HepG2 (cell line): ENCODE data around the gene OSGIN1. TPM values are rescaled to one million over a fixed set of nuclear protein-coding genes. Genes with fewer than 3 reads are reported as not detected.

Experiments
- KDM5A ChIP-seq: fragments of 200-600 bp; sonication (generic); IDR thresholded peaks from 2 replicates; pipeline ENCODE4 v1.7.0; 2018; ENCODE audit warnings: antibody characterized with exemption, mild to moderate bottlenecking, low read length, borderline replicate concordance
- SIN3B ChIP-seq: fragments of 150-350 bp; IDR thresholded peaks from 2 replicates; pipeline ENCODE4 v1.6.1; 2014; ENCODE audit warnings: low read length
- SNAI1 ChIP-seq: sonication (generic); formaldehyde crosslinking; IDR thresholded peaks from 2 replicates; pipeline ENCODE4 v1.5.0; 2020; ENCODE audit warnings: mild to moderate bottlenecking, missing genetic modification reagents, borderline replicate concordance
- ZNF235 ChIP-seq: sonication (generic); formaldehyde crosslinking; IDR thresholded peaks from 2 replicates; pipeline ENCODE4 v1.8.1; 2023; ENCODE audit warnings: mild to moderate bottlenecking, missing genetic modification reagents, borderline replicate concordance
- ZNF749 ChIP-seq: sonication (generic); formaldehyde crosslinking; IDR thresholded peaks from 2 replicates; pipeline ENCODE4 v1.8.0; 2022; ENCODE audit warnings: mild to moderate bottlenecking, missing genetic modification reagents, moderate library complexity, borderline replicate concordance
- polyA plus RNA-seq, 8 experiments: library from polyadenylated mRNA; depleted of rRNA in 3 of 8; stranded (reverse) in 7 of 8; unstranded in 1 of 8; fragments of >200 nt; fragmentation: Illumina TruSeq in 4 of 8; extraction: Trizol in 4 of 8; gene quantifications; 2 replicates each; pipeline versions ENCODE4 v1.2.1 to v1.2.3, GENCODE V29; 2011 to 2016; ENCODE audit warnings: low read depth in 4 of 8, missing spikeins in 1 of 8, mixed read lengths in 1 of 8; ENCODE audit not compliant: insufficient read depth in 1 of 8
- total RNA-seq, 5 experiments: library from RNA; depleted of rRNA; stranded (reverse); fragments of >200 nt; fragmentation: Illumina TruSeq; extraction: Trizol; gene quantifications; 2 replicates each; pipeline ENCODE4 v1.2.3, GENCODE V29; 2016; ENCODE audit warnings: low read depth in 1 of 5
- TF ChIP-seq, protein P1 (sequence below): sonication (generic); formaldehyde crosslinking; IDR thresholded peaks from 2 replicates; pipeline ENCODE4 v1.5.0; 2020; ENCODE audit warnings: mild to moderate bottlenecking, missing genetic modification reagents, borderline replicate concordance
- TF ChIP-seq, protein P2 (sequence below), 2 experiments: sonication (generic) in 1 of 2; formaldehyde crosslinking in 1 of 2; IDR thresholded peaks; 2 replicates each; pipeline versions ENCODE4 v1.4.0 to v1.6.1; 2018 to 2020; ENCODE audit warnings: missing genetic modification reagents in 2 of 2, borderline replicate concordance in 1 of 2, low read depth in 1 of 2, mild to moderate bottlenecking in 1 of 2, missing biosample characterization in 1 of 2
- TF ChIP-seq, protein P3 (sequence below): sonication (generic); formaldehyde crosslinking; IDR thresholded peaks from 2 replicates; pipeline ENCODE4 v1.5.0; 2020; ENCODE audit warnings: missing genetic modification reagents, mild to moderate bottlenecking, borderline replicate concordance
- TF ChIP-seq, protein P4 (sequence below): IDR thresholded peaks from 2 replicates; pipeline ENCODE4 v1.6.1; 2012; ENCODE audit warnings: low read length, improper control_type of control experiment
- TF ChIP-seq, protein P5 (sequence below): IDR thresholded peaks from 2 replicates; pipeline ENCODE4 v1.4.0; 2020; ENCODE audit warnings: mild to moderate bottlenecking, missing genetic modification reagents
- TF ChIP-seq, protein P6 (sequence below): sonication (generic); formaldehyde crosslinking; IDR thresholded peaks from 2 replicates; pipeline ENCODE4 v1.8.0; 2023; ENCODE audit warnings: mild to moderate bottlenecking, missing genetic modification reagents

The OSGIN1 gene
- total and polyA plus RNA-seq, 2 of the 13 experiments (the other 11 are each of a cell fraction or from before 2014, with no cell fraction given): 20.5 to 27.1 TPM

DNA sequence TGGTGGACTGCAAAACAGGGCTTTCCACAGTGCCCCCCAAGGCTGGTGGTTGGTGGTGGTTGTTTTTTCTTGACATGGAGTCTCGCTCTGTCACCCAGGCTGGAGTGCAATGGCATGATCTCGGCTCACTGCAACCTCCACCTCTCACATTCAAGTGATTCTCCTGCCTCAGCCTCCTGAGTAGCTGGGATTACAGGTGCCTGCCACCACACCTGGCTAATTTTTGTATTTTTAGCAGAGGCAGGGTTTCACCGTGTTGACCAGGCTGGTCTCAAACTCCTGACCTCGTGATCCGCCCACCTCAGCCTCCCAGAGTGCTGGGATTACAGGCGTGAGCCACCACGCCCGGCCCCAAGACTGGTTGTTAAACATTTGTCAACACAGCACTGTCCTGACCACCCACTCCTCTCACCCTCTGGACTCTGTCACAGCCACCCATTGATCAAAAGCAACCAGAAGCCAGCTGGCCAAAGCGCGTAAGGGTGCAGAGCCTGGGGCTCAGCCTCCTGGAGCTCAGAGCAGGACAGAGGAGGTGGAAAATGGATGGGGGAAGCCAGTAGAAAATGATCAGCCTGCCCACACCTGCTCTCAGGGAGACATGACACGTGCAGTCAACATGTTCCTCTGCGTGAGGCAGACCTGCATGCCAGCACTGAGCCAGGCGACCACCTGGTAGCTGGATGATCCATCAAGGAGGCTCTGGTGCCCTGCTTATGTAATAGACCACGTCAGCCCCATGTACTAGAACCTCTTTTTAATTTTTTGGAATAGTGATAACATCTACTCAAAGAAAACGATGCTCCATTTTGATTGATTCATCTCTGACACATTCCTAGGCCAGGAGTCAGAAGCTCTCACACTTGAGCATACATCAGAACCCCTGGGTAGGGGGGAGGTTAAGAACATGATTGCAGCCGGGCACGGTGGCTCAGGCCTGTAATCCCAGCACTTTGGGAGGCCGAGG lies 14.8 kb upstream of the OSGIN1 start (continued):
- TF ChIP-seq, protein P1, sequence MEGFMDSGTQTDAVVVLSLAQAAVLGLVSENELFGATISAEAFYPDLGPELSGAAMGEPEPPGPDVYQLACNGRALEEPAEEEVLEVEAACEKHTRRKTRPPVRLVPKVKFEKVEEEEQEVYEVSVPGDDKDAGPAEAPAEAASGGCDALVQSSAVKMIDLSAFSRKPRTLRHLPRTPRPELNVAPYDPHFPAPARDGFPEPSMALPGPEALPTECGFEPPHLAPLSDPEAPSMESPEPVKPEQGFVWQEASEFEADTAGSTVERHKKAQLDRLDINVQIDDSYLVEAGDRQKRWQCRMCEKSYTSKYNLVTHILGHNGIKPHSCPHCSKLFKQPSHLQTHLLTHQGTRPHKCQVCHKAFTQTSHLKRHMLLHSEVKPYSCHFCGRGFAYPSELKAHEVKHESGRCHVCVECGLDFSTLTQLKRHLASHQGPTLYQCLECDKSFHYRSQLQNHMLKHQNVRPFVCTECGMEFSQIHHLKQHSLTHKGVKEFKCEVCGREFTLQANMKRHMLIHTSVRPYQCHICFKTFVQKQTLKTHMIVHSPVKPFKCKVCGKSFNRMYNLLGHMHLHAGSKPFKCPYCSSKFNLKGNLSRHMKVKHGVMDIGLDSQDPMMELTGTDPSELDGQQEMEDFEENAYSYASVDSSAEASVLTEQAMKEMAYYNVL (CRISPR knock-in tag): no peak; the same call in 1 of the 2 replicates
- TF ChIP-seq, protein P2, sequence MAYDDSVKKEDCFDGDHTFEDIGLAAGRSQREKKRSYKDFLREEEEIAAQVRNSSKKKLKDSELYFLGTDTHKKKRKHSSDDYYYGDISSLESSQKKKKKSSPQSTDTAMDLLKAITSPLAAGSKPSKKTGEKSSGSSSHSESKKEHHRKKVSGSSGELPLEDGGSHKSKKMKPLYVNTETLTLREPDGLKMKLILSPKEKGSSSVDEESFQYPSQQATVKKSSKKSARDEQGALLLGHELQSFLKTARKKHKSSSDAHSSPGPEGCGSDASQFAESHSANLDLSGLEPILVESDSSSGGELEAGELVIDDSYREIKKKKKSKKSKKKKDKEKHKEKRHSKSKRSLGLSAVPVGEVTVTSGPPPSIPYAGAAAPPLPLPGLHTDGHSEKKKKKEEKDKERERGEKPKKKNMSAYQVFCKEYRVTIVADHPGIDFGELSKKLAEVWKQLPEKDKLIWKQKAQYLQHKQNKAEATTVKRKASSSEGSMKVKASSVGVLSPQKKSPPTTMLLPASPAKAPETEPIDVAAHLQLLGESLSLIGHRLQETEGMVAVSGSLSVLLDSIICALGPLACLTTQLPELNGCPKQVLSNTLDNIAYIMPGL (CRISPR knock-in tag; IDR thresholded peaks at IDR 0.05; ENCODE audit: borderline replicate concordance in 1 of 2, low read depth in 1 of 2): no peak
- TF ChIP-seq, protein P3, sequence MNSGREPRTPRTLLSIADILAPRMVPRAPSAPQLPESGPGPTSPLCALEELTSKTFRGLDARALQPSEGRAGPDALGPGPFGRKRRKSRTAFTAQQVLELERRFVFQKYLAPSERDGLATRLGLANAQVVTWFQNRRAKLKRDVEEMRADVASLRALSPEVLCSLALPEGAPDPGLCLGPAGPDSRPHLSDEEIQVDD (CRISPR knock-in tag): 0 out of 2 replicates have a peak, but pooled peaks have one; percentile 33
- TF ChIP-seq, protein P4, sequence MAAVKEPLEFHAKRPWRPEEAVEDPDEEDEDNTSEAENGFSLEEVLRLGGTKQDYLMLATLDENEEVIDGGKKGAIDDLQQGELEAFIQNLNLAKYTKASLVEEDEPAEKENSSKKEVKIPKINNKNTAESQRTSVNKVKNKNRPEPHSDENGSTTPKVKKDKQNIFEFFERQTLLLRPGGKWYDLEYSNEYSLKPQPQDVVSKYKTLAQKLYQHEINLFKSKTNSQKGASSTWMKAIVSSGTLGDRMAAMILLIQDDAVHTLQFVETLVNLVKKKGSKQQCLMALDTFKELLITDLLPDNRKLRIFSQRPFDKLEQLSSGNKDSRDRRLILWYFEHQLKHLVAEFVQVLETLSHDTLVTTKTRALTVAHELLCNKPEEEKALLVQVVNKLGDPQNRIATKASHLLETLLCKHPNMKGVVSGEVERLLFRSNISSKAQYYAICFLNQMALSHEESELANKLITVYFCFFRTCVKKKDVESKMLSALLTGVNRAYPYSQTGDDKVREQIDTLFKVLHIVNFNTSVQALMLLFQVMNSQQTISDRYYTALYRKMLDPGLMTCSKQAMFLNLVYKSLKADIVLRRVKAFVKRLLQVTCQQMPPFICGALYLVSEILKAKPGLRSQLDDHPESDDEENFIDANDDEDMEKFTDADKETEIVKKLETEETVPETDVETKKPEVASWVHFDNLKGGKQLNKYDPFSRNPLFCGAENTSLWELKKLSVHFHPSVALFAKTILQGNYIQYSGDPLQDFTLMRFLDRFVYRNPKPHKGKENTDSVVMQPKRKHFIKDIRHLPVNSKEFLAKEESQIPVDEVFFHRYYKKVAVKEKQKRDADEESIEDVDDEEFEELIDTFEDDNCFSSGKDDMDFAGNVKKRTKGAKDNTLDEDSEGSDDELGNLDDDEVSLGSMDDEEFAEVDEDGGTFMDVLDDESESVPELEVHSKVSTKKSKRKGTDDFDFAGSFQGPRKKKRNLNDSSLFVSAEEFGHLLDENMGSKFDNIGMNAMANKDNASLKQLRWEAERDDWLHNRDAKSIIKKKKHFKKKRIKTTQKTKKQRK: no peak
- TF ChIP-seq, protein P5, sequence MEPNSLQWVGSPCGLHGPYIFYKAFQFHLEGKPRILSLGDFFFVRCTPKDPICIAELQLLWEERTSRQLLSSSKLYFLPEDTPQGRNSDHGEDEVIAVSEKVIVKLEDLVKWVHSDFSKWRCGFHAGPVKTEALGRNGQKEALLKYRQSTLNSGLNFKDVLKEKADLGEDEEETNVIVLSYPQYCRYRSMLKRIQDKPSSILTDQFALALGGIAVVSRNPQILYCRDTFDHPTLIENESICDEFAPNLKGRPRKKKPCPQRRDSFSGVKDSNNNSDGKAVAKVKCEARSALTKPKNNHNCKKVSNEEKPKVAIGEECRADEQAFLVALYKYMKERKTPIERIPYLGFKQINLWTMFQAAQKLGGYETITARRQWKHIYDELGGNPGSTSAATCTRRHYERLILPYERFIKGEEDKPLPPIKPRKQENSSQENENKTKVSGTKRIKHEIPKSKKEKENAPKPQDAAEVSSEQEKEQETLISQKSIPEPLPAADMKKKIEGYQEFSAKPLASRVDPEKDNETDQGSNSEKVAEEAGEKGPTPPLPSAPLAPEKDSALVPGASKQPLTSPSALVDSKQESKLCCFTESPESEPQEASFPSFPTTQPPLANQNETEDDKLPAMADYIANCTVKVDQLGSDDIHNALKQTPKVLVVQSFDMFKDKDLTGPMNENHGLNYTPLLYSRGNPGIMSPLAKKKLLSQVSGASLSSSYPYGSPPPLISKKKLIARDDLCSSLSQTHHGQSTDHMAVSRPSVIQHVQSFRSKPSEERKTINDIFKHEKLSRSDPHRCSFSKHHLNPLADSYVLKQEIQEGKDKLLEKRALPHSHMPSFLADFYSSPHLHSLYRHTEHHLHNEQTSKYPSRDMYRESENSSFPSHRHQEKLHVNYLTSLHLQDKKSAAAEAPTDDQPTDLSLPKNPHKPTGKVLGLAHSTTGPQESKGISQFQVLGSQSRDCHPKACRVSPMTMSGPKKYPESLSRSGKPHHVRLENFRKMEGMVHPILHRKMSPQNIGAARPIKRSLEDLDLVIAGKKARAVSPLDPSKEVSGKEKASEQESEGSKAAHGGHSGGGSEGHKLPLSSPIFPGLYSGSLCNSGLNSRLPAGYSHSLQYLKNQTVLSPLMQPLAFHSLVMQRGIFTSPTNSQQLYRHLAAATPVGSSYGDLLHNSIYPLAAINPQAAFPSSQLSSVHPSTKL (CRISPR knock-in tag): peak; percentile 53
- TF ChIP-seq KDM5A (no peak), ZNF749 (CRISPR knock-in tag) (no peak), SIN3B (no peak), SNAI1 (CRISPR knock-in tag) (no peak), ZNF235 (no peak)
- TF ChIP-seq, protein P6, sequence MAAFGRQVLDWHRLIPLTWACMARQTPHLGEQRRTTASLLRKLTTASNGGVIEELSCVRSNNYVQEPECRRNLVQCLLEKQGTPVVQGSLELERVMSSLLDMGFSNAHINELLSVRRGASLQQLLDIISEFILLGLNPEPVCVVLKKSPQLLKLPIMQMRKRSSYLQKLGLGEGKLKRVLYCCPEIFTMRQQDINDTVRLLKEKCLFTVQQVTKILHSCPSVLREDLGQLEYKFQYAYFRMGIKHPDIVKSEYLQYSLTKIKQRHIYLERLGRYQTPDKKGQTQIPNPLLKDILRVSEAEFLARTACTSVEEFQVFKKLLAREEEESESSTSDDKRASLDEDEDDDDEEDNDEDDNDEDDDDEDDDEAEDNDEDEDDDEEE (CRISPR knock-in tag): 0 out of 2 replicates have a peak, but pooled peaks have one; percentile 27
